ENCODE data around the gene SPRR2F. TPM values are rescaled to one million over a fixed set of nuclear protein-coding genes. Genes with fewer than 3 reads are reported as not detected.

SPRR2F gene
- total RNA-seq, 1 experiment from 2014 or later: not detected

DNA sequence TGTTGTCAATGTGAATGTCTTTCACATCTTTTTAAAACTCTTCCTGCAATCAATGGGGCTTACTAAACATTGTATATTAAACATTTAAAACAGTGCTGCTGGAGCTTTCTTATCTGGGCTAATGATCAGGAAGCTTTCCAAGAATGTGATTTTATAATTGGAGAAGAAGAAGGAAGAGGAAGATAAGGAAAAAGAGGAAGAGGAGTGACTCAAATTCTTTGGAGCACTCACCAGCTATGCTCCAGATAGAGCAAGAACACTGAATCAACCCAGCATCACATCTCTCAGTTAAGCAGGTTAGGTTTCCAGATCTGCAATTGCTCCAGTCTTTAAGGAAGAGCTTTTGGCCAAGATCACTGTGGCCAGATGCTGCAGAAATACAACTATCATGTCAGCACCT lies 17.6 kb downstream of the SPRR2F start (continued):
- TF ChIP-seq SIN3A (IDR thresholded peaks at IDR 0.05; ENCODE audit: low read depth) (no peak), POLR2AphosphoS5 (IDR thresholded peaks at IDR 0.05; ENCODE audit: low read depth, low read length) (no peak), YY1 (IDR thresholded peaks at IDR 0.05; ENCODE audit: extremely low read depth, insufficient replicate concordance, low read depth, low read length) (no peak), ZFX (IDR thresholded peaks at IDR 0.05) (no peak), ELF1 (IDR thresholded peaks at IDR 0.05; ENCODE audit: borderline replicate concordance, low read depth) (no peak), ZNF274 (IDR thresholded peaks at IDR 0.05; ENCODE audit: low read depth, low read length) (no peak), TCF7L2 (IDR thresholded peaks at IDR 0.05; ENCODE audit: borderline replicate concordance, extremely low read depth, insufficient read depth, insufficient read length) (no peak), JUND (IDR thresholded peaks at IDR 0.05) (no peak), FOSL1 (IDR thresholded peaks at IDR 0.05; ENCODE audit: low read depth) (no peak), SP1 (IDR thresholded peaks at IDR 0.05; ENCODE audit: low read depth) (no peak), EZH2 (IDR thresholded peaks at IDR 0.05) (no peak)
- TF ChIP-seq, protein P1, sequence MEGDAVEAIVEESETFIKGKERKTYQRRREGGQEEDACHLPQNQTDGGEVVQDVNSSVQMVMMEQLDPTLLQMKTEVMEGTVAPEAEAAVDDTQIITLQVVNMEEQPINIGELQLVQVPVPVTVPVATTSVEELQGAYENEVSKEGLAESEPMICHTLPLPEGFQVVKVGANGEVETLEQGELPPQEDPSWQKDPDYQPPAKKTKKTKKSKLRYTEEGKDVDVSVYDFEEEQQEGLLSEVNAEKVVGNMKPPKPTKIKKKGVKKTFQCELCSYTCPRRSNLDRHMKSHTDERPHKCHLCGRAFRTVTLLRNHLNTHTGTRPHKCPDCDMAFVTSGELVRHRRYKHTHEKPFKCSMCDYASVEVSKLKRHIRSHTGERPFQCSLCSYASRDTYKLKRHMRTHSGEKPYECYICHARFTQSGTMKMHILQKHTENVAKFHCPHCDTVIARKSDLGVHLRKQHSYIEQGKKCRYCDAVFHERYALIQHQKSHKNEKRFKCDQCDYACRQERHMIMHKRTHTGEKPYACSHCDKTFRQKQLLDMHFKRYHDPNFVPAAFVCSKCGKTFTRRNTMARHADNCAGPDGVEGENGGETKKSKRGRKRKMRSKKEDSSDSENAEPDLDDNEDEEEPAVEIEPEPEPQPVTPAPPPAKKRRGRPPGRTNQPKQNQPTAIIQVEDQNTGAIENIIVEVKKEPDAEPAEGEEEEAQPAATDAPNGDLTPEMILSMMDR (IDR thresholded peaks at IDR 0.05 in 2 of 3, conservative IDR thresholded peaks at IDR 0.05 in 1 of 3; ENCODE audit: borderline replicate concordance in 1 of 3, insufficient read depth in 1 of 3, low read depth in 2 of 3, low read length in 2 of 3): no peak

GRCh38 chr1:153094426-153094825 lies 18.9 kb downstream of the SPRR2F start, which contains the start of gene SPRR2E:
SPRR2E (minus strand) TSS chr1:153094526; CDS start chr1:153093751, 775 bp downstream.
- CTCF ChIA-PET: no interaction called here
- peaks cover 0 to 5% of the 10 kb centered on the region in 2 experiments; a peak in 2 of 4 replicates for H3K4me1 ChIP-seq (ENCODE audit: control insufficient read depth in 1 of 2, insufficient read depth in 2 of 2, low read length in 2 of 2)
- H3K9ac ChIP-seq (ENCODE audit: low read length): no peak within 1 kb of the TSS
- POLR2A ChIA-PET: no interaction called here
- H3K9me3 ChIP-seq (ENCODE audit: control insufficient read depth in 1 of 2, insufficient read depth in 1 of 2, low read depth in 1 of 2, low read length in 2 of 2): no peaks in the 10 kb centered on the region
- H2AFZ ChIP-seq (ENCODE audit: low read depth, low read length, poor library complexity, severe bottlenecking): no peak within 1 kb of the TSS
- ATAC-seq: no peak
- H3K4me2 ChIP-seq (ENCODE audit: low read length): no peak within 1 kb of the TSS
- H4K20me1 ChIP-seq (ENCODE audit: insufficient read depth): no peaks in the 10 kb centered on the region
- no TSS peak for BruUV-seq (replicated peaks)
- intact Hi-C loops (cut with micrococcal nuclease): no loop called here
- no peaks in the 10 kb centered on the region for H3K9me2 ChIP-seq (ENCODE audit: insufficient read depth)
- no peak for DNase-seq (ENCODE audit: low read depth, low spot score)
- TF ChIP-seq CBX3 (IDR thresholded peaks at IDR 0.05; ENCODE audit: low read depth) (no peak), POLR2A (IDR thresholded peaks at IDR 0.05; ENCODE audit: borderline replicate concordance, extremely low read depth, insufficient read depth, insufficient read length) (no peak), CEBPB (IDR thresholded peaks at IDR 0.05; ENCODE audit: low read depth) (no peak), EZH2phosphoT487 (IDR thresholded peaks at IDR 0.05; ENCODE audit: borderline replicate concordance) (no peak), EGR1 (IDR thresholded peaks at IDR 0.05; ENCODE audit: low read depth) (no peak), ZFX (IDR thresholded peaks at IDR 0.05) (no peak), EZH2 (IDR thresholded peaks at IDR 0.05) (no peak), ZNF274 (IDR thresholded peaks at IDR 0.05; ENCODE audit: low read depth, low read length) (no peak)
- TF ChIP-seq, protein P2, sequence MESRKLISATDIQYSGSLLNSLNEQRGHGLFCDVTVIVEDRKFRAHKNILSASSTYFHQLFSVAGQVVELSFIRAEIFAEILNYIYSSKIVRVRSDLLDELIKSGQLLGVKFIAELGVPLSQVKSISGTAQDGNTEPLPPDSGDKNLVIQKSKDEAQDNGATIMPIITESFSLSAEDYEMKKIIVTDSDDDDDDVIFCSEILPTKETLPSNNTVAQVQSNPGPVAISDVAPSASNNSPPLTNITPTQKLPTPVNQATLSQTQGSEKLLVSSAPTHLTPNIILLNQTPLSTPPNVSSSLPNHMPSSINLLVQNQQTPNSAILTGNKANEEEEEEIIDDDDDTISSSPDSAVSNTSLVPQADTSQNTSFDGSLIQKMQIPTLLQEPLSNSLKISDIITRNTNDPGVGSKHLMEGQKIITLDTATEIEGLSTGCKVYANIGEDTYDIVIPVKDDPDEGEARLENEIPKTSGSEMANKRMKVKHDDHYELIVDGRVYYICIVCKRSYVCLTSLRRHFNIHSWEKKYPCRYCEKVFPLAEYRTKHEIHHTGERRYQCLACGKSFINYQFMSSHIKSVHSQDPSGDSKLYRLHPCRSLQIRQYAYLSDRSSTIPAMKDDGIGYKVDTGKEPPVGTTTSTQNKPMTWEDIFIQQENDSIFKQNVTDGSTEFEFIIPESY (IDR thresholded peaks at IDR 0.05; ENCODE audit: extremely low read depth, insufficient replicate concordance, low read length): no peak
- H3K79me2 ChIP-seq (ENCODE audit: insufficient read depth, low read length): no peaks in the 10 kb centered on the region
- H3K4me3 ChIP-seq (replicated peaks in 1 of 2; ENCODE audit: low read depth in 1 of 2, low read length in 2 of 2): no peak within 1 kb of the TSS
- RAD21 ChIA-PET (ENCODE audit: low non-redundant PET in 1 of 2, low total read pairs in 2 of 2, uncharacterized antibody in 2 of 2, unreplicated experiment in 2 of 2): no interaction called here
- no peaks in the 10 kb centered on the region for H3K36me3 ChIP-seq (ENCODE audit: control insufficient read depth in 1 of 2, insufficient read depth in 2 of 2, low read length in 2 of 2)
- no peaks in the 10 kb centered on the region for H3K27me3 ChIP-seq (ENCODE audit: insufficient read depth, low read length)
- no peak within 1 kb of the TSS for H3K27ac ChIP-seq (ENCODE audit: low read depth, low read length)
